Brain microvascular endothelial cell (primary cell): ENCODE data around the gene CPEB4.

Source experiments
- DNase-seq: peaks from one replicate; pipeline ENCODE4 v3.0.0-alpha.2; 2020
- H3K27ac ChIP-seq: fragments of 250-450 bp; sonication (Bioruptor Pico); 2 replicates; pipeline ENCODE4 v1.5.1; 2020; ENCODE audit warnings: mild to moderate bottlenecking, moderate library complexity
- H3K27me3 ChIP-seq: fragments of 250-450 bp; sonication (Bioruptor Pico); replicated peaks from 2 replicates; pipeline ENCODE4 v1.5.1; 2020; ENCODE audit warnings: mild to moderate bottlenecking
- H3K36me3 ChIP-seq: fragments of 250-450 bp; sonication (Bioruptor Pico); replicated peaks from 2 replicates; pipeline ENCODE4 v1.5.1; 2020; ENCODE audit warnings: mild to moderate bottlenecking
- H3K4me3 ChIP-seq: 2 replicates; pipeline ENCODE4 v1.5.1; 2011; ENCODE audit warnings: low read depth, mild to moderate bottlenecking, control low read depth, low read length, moderate library complexity
- in situ Hi-C: cut with HindIII; loops from 2 replicates; pipeline ENCODE4 v1.10.0; 2017; ENCODE audit warnings: low sequenced_read_pairs, low pct_ligation_motif_present
- TF ChIP-seq, protein P1 (sequence below): IDR thresholded peaks from 2 replicates; pipeline ENCODE4 v1.5.1; 2011; ENCODE audit warnings: low read depth, mild to moderate bottlenecking, moderate library complexity, low read length, control low read depth, inconsistent platforms; ENCODE audit errors: missing control alignments

CPEB4 gene

DNA sequence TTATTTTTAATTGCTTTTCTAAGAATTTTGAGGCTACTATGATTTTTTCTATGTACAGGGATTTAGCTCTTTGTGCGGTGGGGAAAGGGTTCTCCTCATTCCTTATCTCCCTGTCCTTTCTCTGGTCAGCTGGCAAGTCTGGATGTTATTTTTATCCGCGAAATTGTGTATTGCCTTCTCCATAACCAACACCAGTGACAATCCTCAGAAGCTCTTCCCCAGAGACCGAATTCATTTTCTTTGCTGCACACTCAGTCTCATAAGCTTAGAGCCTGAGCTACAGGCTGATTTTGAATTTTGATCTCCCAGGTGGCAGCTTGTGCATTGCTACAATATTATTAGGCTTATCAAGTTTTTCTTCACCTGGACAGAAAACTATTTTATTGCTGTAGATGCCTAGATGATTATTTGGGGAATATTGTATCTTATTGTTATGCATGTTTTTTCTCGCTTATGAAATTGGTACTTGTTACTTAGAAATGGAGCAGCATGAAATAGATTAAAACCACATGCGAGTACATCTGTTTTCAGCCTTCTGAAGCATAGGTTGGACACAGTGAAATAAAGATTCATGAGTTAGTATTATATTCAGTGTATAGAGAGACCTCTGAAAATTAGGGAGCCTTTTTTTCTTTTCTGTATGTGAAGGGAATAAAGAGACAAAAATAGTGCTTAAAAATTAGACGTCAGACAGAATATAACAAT is 27.3 kb downstream of the CPEB4 start:
- in situ Hi-C loops = no loop called here
- DNase-seq = no peak
- peaks cover 2% of the 10 kb centered on the region for H3K36me3 ChIP-seq
- TF ChIP-seq, protein P1, sequence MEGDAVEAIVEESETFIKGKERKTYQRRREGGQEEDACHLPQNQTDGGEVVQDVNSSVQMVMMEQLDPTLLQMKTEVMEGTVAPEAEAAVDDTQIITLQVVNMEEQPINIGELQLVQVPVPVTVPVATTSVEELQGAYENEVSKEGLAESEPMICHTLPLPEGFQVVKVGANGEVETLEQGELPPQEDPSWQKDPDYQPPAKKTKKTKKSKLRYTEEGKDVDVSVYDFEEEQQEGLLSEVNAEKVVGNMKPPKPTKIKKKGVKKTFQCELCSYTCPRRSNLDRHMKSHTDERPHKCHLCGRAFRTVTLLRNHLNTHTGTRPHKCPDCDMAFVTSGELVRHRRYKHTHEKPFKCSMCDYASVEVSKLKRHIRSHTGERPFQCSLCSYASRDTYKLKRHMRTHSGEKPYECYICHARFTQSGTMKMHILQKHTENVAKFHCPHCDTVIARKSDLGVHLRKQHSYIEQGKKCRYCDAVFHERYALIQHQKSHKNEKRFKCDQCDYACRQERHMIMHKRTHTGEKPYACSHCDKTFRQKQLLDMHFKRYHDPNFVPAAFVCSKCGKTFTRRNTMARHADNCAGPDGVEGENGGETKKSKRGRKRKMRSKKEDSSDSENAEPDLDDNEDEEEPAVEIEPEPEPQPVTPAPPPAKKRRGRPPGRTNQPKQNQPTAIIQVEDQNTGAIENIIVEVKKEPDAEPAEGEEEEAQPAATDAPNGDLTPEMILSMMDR = no peak
- no peak overlapping the region for H3K4me3 ChIP-seq
- H3K27ac ChIP-seq = no peak overlapping the region
- no peaks in the 10 kb centered on the region for H3K27me3 ChIP-seq

DNA sequence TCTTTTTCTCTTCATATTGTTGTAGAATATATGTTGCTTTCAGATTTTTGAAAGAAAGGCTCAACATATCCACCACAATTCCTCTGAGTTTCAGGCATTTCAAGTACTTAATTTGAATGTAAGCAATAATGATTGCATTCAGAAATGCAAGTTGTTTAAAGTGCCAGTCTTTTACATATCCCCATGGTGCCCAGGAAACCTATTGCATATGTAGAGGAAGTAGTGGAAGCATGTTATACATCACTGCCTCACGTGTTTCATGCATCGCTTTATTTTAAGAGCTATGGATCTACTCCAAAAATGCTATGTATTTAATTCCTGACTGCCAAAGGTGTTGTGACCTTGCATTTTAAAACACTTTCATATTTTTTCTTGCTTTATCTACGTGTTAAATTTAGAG is 28.1 kb downstream of the CPEB4 start:
- DNase-seq = no peak
- in situ Hi-C loops = no loop called here
- Histone ChIP-seq H3K36me3 (no peaks in the 10 kb centered on the region), H3K27me3 (no peaks in the 10 kb centered on the region), H3K4me3 (no peak overlapping the region), H3K27ac (no peak overlapping the region)
- TF ChIP-seq, protein P1 = no peak

DNA sequence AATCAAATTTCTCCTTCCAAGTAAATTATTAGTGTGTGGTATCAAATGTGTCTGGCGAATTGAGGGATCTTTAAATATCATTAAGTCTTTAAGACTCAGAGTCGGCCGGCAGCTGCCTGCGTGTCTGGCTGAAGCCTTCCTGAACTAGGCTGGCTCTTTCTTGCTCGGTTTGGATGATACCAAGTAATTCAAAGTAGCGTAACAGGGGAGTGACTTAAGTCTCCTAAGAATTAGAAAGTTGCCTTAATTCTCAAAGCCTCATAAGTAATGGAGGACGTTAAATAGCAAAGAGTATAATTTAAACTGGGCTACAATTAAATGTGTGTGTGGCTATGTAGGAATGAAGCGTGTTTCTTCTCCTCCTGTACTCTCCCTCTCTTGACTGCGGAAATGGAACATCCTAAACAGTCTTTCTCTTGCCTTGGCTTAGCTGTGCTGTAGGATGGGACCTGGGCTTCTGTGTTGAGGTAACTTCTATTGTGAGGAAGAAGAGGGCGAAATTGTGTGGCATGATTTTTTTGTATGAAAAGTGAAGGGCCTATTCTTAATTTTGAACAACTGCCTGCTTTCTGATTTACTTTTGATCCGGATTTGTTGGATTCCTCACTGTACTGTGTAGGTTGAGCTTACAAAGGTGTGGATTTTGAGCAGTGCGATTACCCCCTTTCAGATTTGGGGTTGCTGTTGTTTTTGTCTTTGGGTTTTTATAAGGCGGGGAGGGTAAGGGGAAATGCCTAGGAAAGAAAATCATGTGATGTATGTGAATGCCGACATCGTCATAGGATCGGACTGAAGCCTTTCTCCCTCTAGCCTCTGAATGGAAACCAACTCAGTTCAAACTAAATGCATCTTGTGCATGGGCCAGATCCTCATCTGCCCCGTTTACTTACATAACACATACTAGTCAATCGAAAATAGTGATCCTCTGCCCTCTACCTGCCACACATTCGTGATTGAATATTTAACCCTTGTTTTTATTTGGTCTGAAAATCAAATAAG is 29.9 kb downstream of the CPEB4 start:
- DNase-seq = peak; percentile 76
- peak overlapping the region; percentile 91 for H3K27ac ChIP-seq
- H3K27me3 ChIP-seq = no peaks in the 10 kb centered on the region
- in situ Hi-C loops = no loop called here
- H3K4me3 ChIP-seq = peak overlapping the region; percentile 59
- TF ChIP-seq, protein P1 = no peak
- H3K36me3 ChIP-seq = no peaks in the 10 kb centered on the region

DNA sequence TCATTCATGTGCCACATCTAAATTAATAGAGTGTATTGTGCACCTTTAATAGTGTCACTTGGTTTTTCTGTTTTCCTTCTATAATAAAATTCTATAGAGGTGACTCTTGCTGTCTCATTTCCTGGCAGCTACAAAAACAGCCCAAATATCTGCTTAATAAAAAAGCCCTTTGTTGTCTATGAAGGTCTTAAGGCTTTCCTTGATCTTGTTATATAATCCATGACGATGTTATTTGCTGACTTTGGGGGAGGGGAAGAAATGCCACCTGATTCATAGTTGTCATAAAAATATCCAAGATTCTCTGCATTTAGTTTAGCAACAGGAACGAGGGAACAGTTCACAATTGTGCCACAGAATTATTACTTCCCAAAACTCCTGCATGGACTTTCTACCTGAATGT is 31.3 kb downstream of the CPEB4 start:
- in situ Hi-C loops = no loop called here
- Histone ChIP-seq H3K27me3 (no peaks in the 10 kb centered on the region), H3K36me3 (no peaks in the 10 kb centered on the region), H3K27ac (peak overlapping the region; percentile 91), H3K4me3 (no peak overlapping the region)
- TF ChIP-seq, protein P1 = no peak
- peak; percentile 12 for DNase-seq

DNA sequence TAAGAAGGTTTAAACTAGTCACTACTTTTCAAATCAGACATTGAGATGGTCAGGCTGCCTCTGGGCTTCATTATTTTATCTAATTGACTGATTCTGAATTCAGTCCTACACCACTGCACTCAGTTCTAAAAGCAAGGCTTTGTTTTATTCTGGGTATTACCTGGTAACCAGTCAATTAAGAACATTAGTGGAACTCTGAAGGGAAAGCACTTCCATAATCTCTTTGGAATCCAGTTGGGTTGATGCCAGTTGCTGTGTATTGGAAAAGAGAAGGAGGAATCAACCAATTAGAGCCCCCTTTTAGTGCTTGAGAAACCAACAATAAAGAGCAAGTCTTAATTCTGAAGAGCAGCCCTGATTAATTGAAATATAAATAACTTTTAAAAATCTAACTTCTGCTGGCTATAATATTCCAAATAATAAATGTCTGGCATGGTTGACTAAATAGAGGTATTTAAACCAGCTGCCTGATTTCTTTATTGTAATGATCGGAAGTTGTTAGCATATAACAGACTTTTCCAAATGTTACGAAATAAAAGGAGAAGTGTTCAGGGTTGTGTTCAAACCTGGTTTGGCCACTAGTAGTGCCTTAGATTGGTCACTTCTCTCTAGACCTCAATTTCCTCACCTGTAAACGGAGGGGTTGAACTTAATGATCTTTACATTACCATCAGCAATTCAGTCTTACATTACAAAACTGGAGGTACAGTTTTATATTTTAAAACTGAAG is 32.0 kb downstream of the CPEB4 start:
- TF ChIP-seq, protein P1 = no peak
- DNase-seq = no peak
- in situ Hi-C loops = no loop called here

More for the DNA sequence above, 32.0 kb downstream of the CPEB4 start:
- no peaks in the 10 kb centered on the region for H3K27me3 ChIP-seq
- no peaks in the 10 kb centered on the region for H3K36me3 ChIP-seq
- peak overlapping the region; percentile 91 for H3K27ac ChIP-seq
- no peak overlapping the region for H3K4me3 ChIP-seq
